Mammary epithelial cell (primary cell): ENCODE results near the gene BRSK1.

Experiments
- CTCF ChIP-seq, 2 donors: IDR thresholded peaks in 1 of 2; conservative IDR thresholded peaks in 1 of 2; 2 replicates each; pipeline ENCODE4 v1.5.1; 2011 to 2012; ENCODE audit warnings: inconsistent platforms in 2 of 2, low read length in 2 of 2, mild to moderate bottlenecking in 2 of 2, control low read depth in 1 of 2, low read depth in 1 of 2; ENCODE audit not compliant: insufficient read depth in 1 of 2; ENCODE audit errors: extremely low read depth in 1 of 2
- EZH2 ChIP-seq: IDR thresholded peaks from 2 replicates; pipeline ENCODE4 v1.6.1; 2012; ENCODE audit warnings: low read length, inconsistent platforms, borderline replicate concordance

- TF ChIP-seq CTCF (conservative IDR thresholded peaks at IDR 0.05 in 1 of 2, IDR thresholded peaks at IDR 0.05 in 1 of 2; ENCODE audit: extremely low read depth in 1 of 2, insufficient read depth in 1 of 2, low read depth in 1 of 2, low read length in 2 of 2) (no peak), EZH2 (no peak)
Measured at GRCh38 chr19:55345818-55346724, 62.3 kb downstream of the BRSK1 start.
